HG03558 (cell line): ENCODE results near the gene LRP1.

Experiments used
- ATAC-seq: cut with Tn5 transposase; IDR thresholded peaks from one replicate; pipeline ENCODE4 v1.9.1; 2021; ENCODE audit warnings: moderate number of reproducible peaks; ENCODE audit not compliant: unreplicated experiment; ENCODE audit errors: extremely low read depth

The LRP1 gene

GRCh38 chr12:57216921-57217879, 88.9 kb downstream of the LRP1 start:
- no peak for ATAC-seq

- ATAC-seq: no peak
Observed at GRCh38 chr12:57218030-57218853, 90.0 kb downstream of the LRP1 start.

GRCh38 chr12:57219205-57219992, 91.1 kb downstream of the LRP1 start:
- ATAC-seq: no peak

- no peak for ATAC-seq
Observed at GRCh38 chr12:57219993-57220754, 91.9 kb downstream of the LRP1 start.

- no peak for ATAC-seq
Observed at GRCh38 chr12:57220770-57221168, 92.5 kb downstream of the LRP1 start.

GRCh38 chr12:57221169-57221917, 93.1 kb downstream of the LRP1 start:
- ATAC-seq: no peak

GRCh38 chr12:57222286-57223190, 94.3 kb downstream of the LRP1 start:
- no peak for ATAC-seq

- no peak for ATAC-seq
Observed at GRCh38 chr12:57223191-57224165, 95.2 kb downstream of the LRP1 start.

GRCh38 chr12:57224278-57224972, 96.1 kb downstream of the LRP1 start:
- no peak for ATAC-seq

- ATAC-seq: no peak
Observed at GRCh38 chr12:57224973-57225679, 96.8 kb downstream of the LRP1 start.

- no peak for ATAC-seq
Observed at GRCh38 chr12:57225680-57226210, 97.5 kb downstream of the LRP1 start.

GRCh38 chr12:57226588-57227314, 98.5 kb downstream of the LRP1 start:
- ATAC-seq: no peak

- no peak for ATAC-seq
Observed at GRCh38 chr12:57227315-57228115, 99.2 kb downstream of the LRP1 start.

GRCh38 chr12:57229046-57229633, 100.9 kb downstream of the LRP1 start:
- ATAC-seq: no peak
